H1 (cell line): ENCODE results near the gene SLC25A36. TPM values are rescaled to one million over a fixed set of nuclear protein-coding genes. Genes with fewer than 3 reads are reported as not detected.

Experiments
- CTCF ChIA-PET: fragments of 300-600 bp; sonication (Branson Sonifier 250); formaldehyde crosslinking; loops from one replicate; lab custom pipeline; 2021; ENCODE audit not compliant: partially characterized antibody; lab: Charles Lee
- POLR2A ChIA-PET: fragments of 300-600 bp; sonication (Branson Sonifier 250); formaldehyde crosslinking; loops from one replicate; lab custom pipeline; 2021; ENCODE audit warnings: inconsistent platforms; ENCODE audit not compliant: partially characterized antibody; lab: Charles Lee
- DNase-seq, 2 experiments: peaks; one replicate each; pipeline versions ENCODE4 v3.0.0 to v3.0.0-alpha.2; 2010 to 2022; ENCODE audit warnings: low spot score in 2 of 2, low read depth in 1 of 2, mixed read lengths in 1 of 2
- FAIRE-seq: peaks from 2 replicates; lab custom pipeline; 2011; peaks lifted over from hg19 to GRCh38; lab: Jason Lieb, UNC
- H2AFZ ChIP-seq: 2 replicates; pipeline ENCODE4 v1.8.1; 2012; ENCODE audit warnings: low read length, inconsistent platforms
- H2AK5ac ChIP-seq: 2 replicates; pipeline ENCODE4 v1.6.1; 2013; ENCODE audit warnings: low read depth, low read length
- H2BK120ac ChIP-seq: replicated peaks from 2 replicates; pipeline ENCODE3; 2013; ENCODE audit warnings: low read depth, low read length, inconsistent platforms
- H2BK12ac ChIP-seq: 2 replicates; pipeline ENCODE4 v1.6.1; 2013; ENCODE audit warnings: low read depth, low read length
- H2BK15ac ChIP-seq: 2 replicates; pipeline ENCODE4 v1.6.1; 2013; ENCODE audit warnings: low read length
- H2BK20ac ChIP-seq: 2 replicates; pipeline ENCODE4 v1.6.1; 2013; ENCODE audit warnings: low read length
- H2BK5ac ChIP-seq: 2 replicates; pipeline ENCODE4 v1.6.1; 2013; ENCODE audit warnings: low read depth, low read length
- H3K14ac ChIP-seq: 2 replicates; pipeline ENCODE4 v1.6.1; 2013; ENCODE audit warnings: inconsistent platforms; ENCODE audit not compliant: insufficient read length
- H3K18ac ChIP-seq: 2 replicates; pipeline ENCODE4 v1.6.1; 2013; ENCODE audit warnings: low read length; ENCODE audit errors: extremely low read depth
- H3K23ac ChIP-seq: 2 replicates; pipeline ENCODE4 v1.6.1; 2013; ENCODE audit warnings: inconsistent platforms; ENCODE audit not compliant: insufficient read length
- H3K23me2 ChIP-seq: 2 replicates; pipeline ENCODE4 v1.6.1; 2013; ENCODE audit warnings: low read depth, low read length
- H3K27ac ChIP-seq: 2 replicates; pipeline ENCODE4 v1.6.1; 2011; ENCODE audit warnings: low read depth, low read length, inconsistent platforms
- H3K27me3 ChIP-seq, 4 experiments: replicated peaks in 1 of 4; 1 replicate in 1 of 4; 2 replicates in 3 of 4; pipeline versions ENCODE4 v1.6.1 to v1.8.1; 2011 to 2013; ENCODE audit warnings: low read length in 3 of 4, mild to moderate bottlenecking in 3 of 4, inconsistent platforms in 2 of 4, mixed read lengths in 2 of 4, moderate library complexity in 1 of 4; ENCODE audit not compliant: control insufficient read depth in 3 of 4, insufficient read depth in 3 of 4; ENCODE audit errors: extremely low read depth in 1 of 4
- H3K36me3 ChIP-seq, 4 experiments: 2 replicates each; pipeline versions ENCODE4 v1.6.1 to v1.8.1; 2011 to 2013; ENCODE audit warnings: mild to moderate bottlenecking in 4 of 4, low read length in 3 of 4, moderate library complexity in 2 of 4, control low read depth in 1 of 4, inconsistent platforms in 1 of 4; ENCODE audit not compliant: insufficient read depth in 4 of 4, control insufficient read depth in 2 of 4
- H3K4ac ChIP-seq: replicated peaks from 2 replicates; pipeline ENCODE3; 2013; ENCODE audit warnings: low read length, low read depth, mixed read lengths, inconsistent platforms; ENCODE audit not compliant: insufficient read length
- H3K4me1 ChIP-seq, 4 experiments: replicated peaks in 1 of 4; 1 replicate in 1 of 4; 2 replicates in 3 of 4; pipeline versions ENCODE4 v1.6.1 to v1.8.1; 2011 to 2013; ENCODE audit warnings: low read length in 3 of 4, inconsistent platforms in 2 of 4, mixed read lengths in 1 of 4; ENCODE audit not compliant: insufficient read depth in 4 of 4, control insufficient read depth in 3 of 4
- H3K4me2 ChIP-seq, 2 experiments: 2 replicates each; pipeline versions ENCODE4 v1.6.1 to v1.8.1; 2011 to 2013; ENCODE audit warnings: low read depth in 2 of 2, low read length in 2 of 2, control low read depth in 1 of 2, inconsistent platforms in 1 of 2, mild to moderate bottlenecking in 1 of 2; ENCODE audit not compliant: insufficient read depth in 1 of 2
- H3K4me3 ChIP-seq, 4 experiments: fragments of 200-600, 300-600 bp in 1 of 4; sonication (generic), shearing (Covaris generic), sonication (Bioruptor Twin) in 1 of 4; 2 replicates each; pipeline versions ENCODE4 v1.5.1 to v1.8.1; 2011 to 2016; ENCODE audit warnings: low read length in 4 of 4, low read depth in 3 of 4, control low read depth in 2 of 4, inconsistent platforms in 2 of 4, mild to moderate bottlenecking in 2 of 4, mixed read lengths in 1 of 4, moderate library complexity in 1 of 4; ENCODE audit not compliant: insufficient read depth in 2 of 4; ENCODE audit errors: extremely low read depth in 1 of 4
- H3K56ac ChIP-seq: replicated peaks from 2 replicates; pipeline ENCODE3; 2013; ENCODE audit warnings: low read depth, mild to moderate bottlenecking, mixed read lengths, low read length, inconsistent platforms; ENCODE audit not compliant: insufficient read length
- H3K79me1 ChIP-seq: 2 replicates; pipeline ENCODE4 v1.6.1; 2013; ENCODE audit warnings: low read depth, low read length, control low read depth
- H3K79me2 ChIP-seq, 2 experiments: 2 replicates each; pipeline versions ENCODE4 v1.6.1 to v1.8.1; 2012 to 2013; ENCODE audit warnings: low read length in 2 of 2, mild to moderate bottlenecking in 2 of 2, inconsistent platforms in 1 of 2; ENCODE audit not compliant: insufficient read depth in 2 of 2, control insufficient read depth in 1 of 2
- H3K9ac ChIP-seq, 4 experiments: replicated peaks in 1 of 4; 1 replicate in 1 of 4; 2 replicates in 3 of 4; pipeline versions ENCODE4 v1.6.1 to v1.8.1; 2011 to 2013; ENCODE audit warnings: low read depth in 3 of 4, low read length in 3 of 4, control low read depth in 2 of 4, mild to moderate bottlenecking in 2 of 4, moderate library complexity in 2 of 4, inconsistent platforms in 1 of 4; ENCODE audit errors: extremely low read depth in 1 of 4
- H3K9me3 ChIP-seq, 2 experiments: 2 replicates each; pipeline versions ENCODE4 v1.6.1 to v1.8.1; 2012 to 2013; ENCODE audit warnings: mild to moderate bottlenecking in 2 of 2, moderate library complexity in 2 of 2, control low read depth in 1 of 2, inconsistent platforms in 1 of 2, low read depth in 1 of 2, low read length in 1 of 2, mixed read lengths in 1 of 2; ENCODE audit not compliant: insufficient read depth in 2 of 2
- H4K20me1 ChIP-seq, 2 experiments: replicated peaks in 1 of 2; 2 replicates each; pipeline versions ENCODE3 to v1.8.1; 2011 to 2013; ENCODE audit warnings: inconsistent platforms in 2 of 2, low read length in 2 of 2, mild to moderate bottlenecking in 1 of 2; ENCODE audit not compliant: insufficient read depth in 2 of 2, control insufficient read depth in 1 of 2
- H4K5ac ChIP-seq: 2 replicates; pipeline ENCODE4 v1.6.1; 2013; ENCODE audit warnings: low read length, low read depth, mixed read lengths, inconsistent platforms; ENCODE audit not compliant: insufficient read length
- H4K8ac ChIP-seq: 2 replicates; pipeline ENCODE4 v1.8.0; 2013; ENCODE audit warnings: mild to moderate bottlenecking, moderate library complexity, low read length, inconsistent platforms; ENCODE audit not compliant: insufficient read depth; ENCODE audit errors: extremely low read depth
- H4K91ac ChIP-seq: replicated peaks from 2 replicates; pipeline ENCODE3; 2013; ENCODE audit warnings: low read length, mixed read lengths, inconsistent platforms; ENCODE audit not compliant: insufficient read length
- ATF2 ChIP-seq: IDR thresholded peaks from 2 replicates; pipeline ENCODE4 v1.6.1; 2012; ENCODE audit warnings: low read length, inconsistent platforms
- BACH1 ChIP-seq: IDR thresholded peaks from 2 replicates; pipeline ENCODE4 v1.6.1; 2012; ENCODE audit warnings: low read length, improper control_type of control experiment
- CBX8 ChIP-seq: fragments of 300-800, 300-1000 bp; sonication (generic); IDR thresholded peaks from 2 replicates; pipeline ENCODE4 v1.7.1; 2016; ENCODE audit warnings: low read depth, low read length, borderline replicate concordance
- CTCF ChIP-seq, 3 experiments: IDR thresholded peaks; 1 replicate in 2 of 3; 2 replicates in 1 of 3; pipeline versions ENCODE4 v1.5.1 to v1.6.1; 2011; ENCODE audit warnings: low read length in 3 of 3, mild to moderate bottlenecking in 3 of 3, inconsistent platforms in 2 of 3, low read depth in 1 of 3, moderate library complexity in 1 of 3; ENCODE audit not compliant: insufficient read depth in 1 of 3; ENCODE audit errors: control extremely low read depth in 1 of 3
- HDAC6 ChIP-seq: IDR thresholded peaks from one replicate; pipeline ENCODE4 v1.7.1; 2012; ENCODE audit warnings: low read depth, mild to moderate bottlenecking, inconsistent platforms, low read length, moderate library complexity
- POU5F1 ChIP-seq: IDR thresholded peaks from 2 replicates; pipeline ENCODE4 v1.6.1; 2011; ENCODE audit warnings: low read depth, mild to moderate bottlenecking, low read length, moderate library complexity
- RNF2 ChIP-seq: fragments of 200-900, 300-1000 bp; sonication (generic); IDR thresholded peaks from 2 replicates; pipeline ENCODE4 v1.7.1; 2016; ENCODE audit warnings: borderline replicate concordance, low read depth, mild to moderate bottlenecking, antibody characterized with exemption, low read length; ENCODE audit not compliant: poor library complexity, severe bottlenecking; ENCODE audit errors: missing control alignments
- SUZ12 ChIP-seq: fragments of 200-600 bp; sonication (generic); IDR thresholded peaks from 2 replicates; pipeline ENCODE4 v1.6.1; 2012; ENCODE audit warnings: mild to moderate bottlenecking, inconsistent platforms, low read length, moderate library complexity, mixed read lengths
- TCF12 ChIP-seq: IDR thresholded peaks from 2 replicates; pipeline ENCODE4 v1.6.1; 2011; ENCODE audit warnings: low read depth, mild to moderate bottlenecking, low read length
- WGBS, 2 experiments: shearing (Covaris generic) in 1 of 2; methylation state at CpG; one replicate each; pipeline versions ENCODE4 v1.1.6 to v1.1.7; 2013 to 2015; ENCODE audit warnings: low lambda C conversion rate in 2 of 2, mixed read lengths in 2 of 2, inconsistent platforms in 1 of 2, low coverage in 1 of 2, missing lambda C conversion rate in 1 of 2; ENCODE audit not compliant: insufficient replicate concordance in 2 of 2, insufficient coverage in 1 of 2, insufficient read length in 1 of 2; ENCODE audit errors: extremely low coverage in 1 of 2, missing lambda C conversion rate in 1 of 2; 5-methylcytosine and 5-hydroxymethylcytosine counted together
- polyA plus RNA-seq, 7 experiments: library from polyadenylated mRNA; depleted of rRNA in 3 of 7; stranded (reverse) in 5 of 7; unstranded in 2 of 7; fragments of >200 nt in 5 of 7; fragments of 200-250 nt in 2 of 7; gene quantifications; 1 replicate in 5 of 7; 2 replicates in 1 of 7; 4 replicates in 1 of 7; pipeline versions ENCODE4 v1.2.1 to v1.2.3, GENCODE V29; 2011 to 2013; ENCODE audit warnings: missing spikeins in 2 of 7, mixed read lengths in 2 of 7
- total RNA-seq: library from RNA; stranded (reverse); fragmentation: NEBNext Ultra II Directional; extraction: Animal tissue kit (Norgen Biotek cat#: 25700); gene quantifications from 2 replicates; pipeline ENCODE4 v1.2.1, GENCODE V29; 2021

Gene SLC25A36
- total and polyA plus RNA-seq, 2 of the 8 experiments (the other 6 are each of a cell fraction or from before 2014, with no cell fraction given), result 42.9 to 71.8 TPM

- Histone ChIP-seq H3K27me3 (no peaks in the 10 kb centered on the region), H3K56ac (no peak overlapping the region), H3K18ac (no peak overlapping the region), H3K14ac (no peak overlapping the region), H3K36me3 (peaks cover 0 to 33% (median 7%) of the 10 kb centered on the region in 4 experiments; a peak in 6 of 8 replicates), H2BK120ac (no peak overlapping the region), H3K23ac (no peak overlapping the region), H2BK20ac (no peak overlapping the region), H4K5ac (no peak overlapping the region), H2AFZ (no peak overlapping the region), H3K4ac (no peak overlapping the region), H2BK5ac (no peak overlapping the region), H3K4me3 (no peak overlapping the region), H4K91ac (no peak overlapping the region), H3K79me1 (no peaks in the 10 kb centered on the region; the same call in 1 of the 2 replicates), H3K27ac (no peak overlapping the region), H3K23me2 (no peaks in the 10 kb centered on the region), H3K9ac (no peak overlapping the region), H2BK15ac (no peak overlapping the region), H4K20me1 (peaks cover 13 to 15% of the 10 kb centered on the region in 2 experiments), H3K9me3 (no peaks in the 10 kb centered on the region), H2AK5ac (no peak overlapping the region), H4K8ac (no peak overlapping the region), H2BK12ac (no peak overlapping the region), H3K79me2 (peaks cover 17 to 79% of the 10 kb centered on the region in 2 experiments), H3K4me2 (no peak overlapping the region), H3K4me1 (peaks cover under 1 to 6% (median 2%) of the 10 kb centered on the region in 4 experiments; a peak in 5 of 7 replicates)
- POLR2A ChIA-PET, result interaction anchor here (0.9 to 4.5 kb wide), 3 partner anchors 12 to 18 kb away, joined by 3 to 13 read pairs (median 4); partner anchors contain the start of gene SLC25A36
- CTCF ChIA-PET, result interaction anchor here (0.6 to 1.1 kb wide), 3 partner anchors 11 to 1162 kb away, joined by 3 to 4 read pairs (median 3); no protein-coding TSS in a partner anchor
- no peak for DNase-seq
- WGBS, 2 experiments, result 93% methylated on average over 3 of the region's 3 CpGs; no CpG with 5 or more reads in 1 of the 2 experiments
- FAIRE-seq, result no peak
- TF ChIP-seq SUZ12 (no peak), CBX8 (no peak), RNF2 (no peak), ATF2 (no peak), POU5F1 (no peak), BACH1 (no peak), TCF12 (no peak), CTCF (IDR thresholded peaks at IDR 0.05; ENCODE audit: control extremely low read depth in 1 of 3, insufficient read depth in 1 of 3, low read depth in 1 of 3, low read length in 3 of 3) (no peak), HDAC6 (no peak)
Measured at GRCh38 chr3:140955645-140956044, 14.0 kb downstream of the SLC25A36 start.
